H1 (cell line): ENCODE data around the gene AHI1. TPM values are rescaled to one million over a fixed set of nuclear protein-coding genes. Genes with fewer than 3 reads are reported as not detected.

Experiments
- CTCF ChIA-PET: fragments of 300-600 bp; sonication (Branson Sonifier 250); formaldehyde crosslinking; loops from one replicate; lab custom pipeline; 2021; ENCODE audit not compliant: partially characterized antibody; lab: Charles Lee
- POLR2A ChIA-PET: fragments of 300-600 bp; sonication (Branson Sonifier 250); formaldehyde crosslinking; loops from one replicate; lab custom pipeline; 2021; ENCODE audit warnings: inconsistent platforms; ENCODE audit not compliant: partially characterized antibody; lab: Charles Lee
- DNase-seq, 2 experiments: peaks; one replicate each; pipeline versions ENCODE4 v3.0.0 to v3.0.0-alpha.2; 2010 to 2022; ENCODE audit warnings: low spot score in 2 of 2, low read depth in 1 of 2, mixed read lengths in 1 of 2
- FAIRE-seq: peaks from 2 replicates; lab custom pipeline; 2011; peaks lifted over from hg19 to GRCh38; lab: Jason Lieb, UNC
- H2AFZ ChIP-seq: 2 replicates; pipeline ENCODE4 v1.8.1; 2012; ENCODE audit warnings: low read length, inconsistent platforms
- H2AK5ac ChIP-seq: 2 replicates; pipeline ENCODE4 v1.6.1; 2013; ENCODE audit warnings: low read depth, low read length
- H2BK120ac ChIP-seq: replicated peaks from 2 replicates; pipeline ENCODE3; 2013; ENCODE audit warnings: low read depth, low read length, inconsistent platforms
- H2BK12ac ChIP-seq: 2 replicates; pipeline ENCODE4 v1.6.1; 2013; ENCODE audit warnings: low read depth, low read length
- H2BK15ac ChIP-seq: 2 replicates; pipeline ENCODE4 v1.6.1; 2013; ENCODE audit warnings: low read length
- H2BK20ac ChIP-seq: 2 replicates; pipeline ENCODE4 v1.6.1; 2013; ENCODE audit warnings: low read length
- H2BK5ac ChIP-seq: 2 replicates; pipeline ENCODE4 v1.6.1; 2013; ENCODE audit warnings: low read depth, low read length
- H3K14ac ChIP-seq: 2 replicates; pipeline ENCODE4 v1.6.1; 2013; ENCODE audit warnings: inconsistent platforms; ENCODE audit not compliant: insufficient read length
- H3K18ac ChIP-seq: 2 replicates; pipeline ENCODE4 v1.6.1; 2013; ENCODE audit warnings: low read length; ENCODE audit errors: extremely low read depth
- H3K23ac ChIP-seq: 2 replicates; pipeline ENCODE4 v1.6.1; 2013; ENCODE audit warnings: inconsistent platforms; ENCODE audit not compliant: insufficient read length
- H3K23me2 ChIP-seq: 2 replicates; pipeline ENCODE4 v1.6.1; 2013; ENCODE audit warnings: low read depth, low read length
- H3K27ac ChIP-seq: 2 replicates; pipeline ENCODE4 v1.6.1; 2011; ENCODE audit warnings: low read depth, low read length, inconsistent platforms
- H3K27me3 ChIP-seq, 4 experiments: replicated peaks in 1 of 4; 1 replicate in 1 of 4; 2 replicates in 3 of 4; pipeline versions ENCODE4 v1.6.1 to v1.8.1; 2011 to 2013; ENCODE audit warnings: low read length in 3 of 4, mild to moderate bottlenecking in 3 of 4, inconsistent platforms in 2 of 4, mixed read lengths in 2 of 4, moderate library complexity in 1 of 4; ENCODE audit not compliant: control insufficient read depth in 3 of 4, insufficient read depth in 3 of 4; ENCODE audit errors: extremely low read depth in 1 of 4
- H3K36me3 ChIP-seq, 4 experiments: 2 replicates each; pipeline versions ENCODE4 v1.6.1 to v1.8.1; 2011 to 2013; ENCODE audit warnings: mild to moderate bottlenecking in 4 of 4, low read length in 3 of 4, moderate library complexity in 2 of 4, control low read depth in 1 of 4, inconsistent platforms in 1 of 4; ENCODE audit not compliant: insufficient read depth in 4 of 4, control insufficient read depth in 2 of 4
- H3K4ac ChIP-seq: replicated peaks from 2 replicates; pipeline ENCODE3; 2013; ENCODE audit warnings: low read length, low read depth, mixed read lengths, inconsistent platforms; ENCODE audit not compliant: insufficient read length
- H3K4me1 ChIP-seq, 4 experiments: replicated peaks in 1 of 4; 1 replicate in 1 of 4; 2 replicates in 3 of 4; pipeline versions ENCODE4 v1.6.1 to v1.8.1; 2011 to 2013; ENCODE audit warnings: low read length in 3 of 4, inconsistent platforms in 2 of 4, mixed read lengths in 1 of 4; ENCODE audit not compliant: insufficient read depth in 4 of 4, control insufficient read depth in 3 of 4
- H3K4me2 ChIP-seq, 2 experiments: 2 replicates each; pipeline versions ENCODE4 v1.6.1 to v1.8.1; 2011 to 2013; ENCODE audit warnings: low read depth in 2 of 2, low read length in 2 of 2, control low read depth in 1 of 2, inconsistent platforms in 1 of 2, mild to moderate bottlenecking in 1 of 2; ENCODE audit not compliant: insufficient read depth in 1 of 2
- H3K4me3 ChIP-seq, 4 experiments: fragments of 200-600, 300-600 bp in 1 of 4; sonication (generic), shearing (Covaris generic), sonication (Bioruptor Twin) in 1 of 4; 2 replicates each; pipeline versions ENCODE4 v1.5.1 to v1.8.1; 2011 to 2016; ENCODE audit warnings: low read length in 4 of 4, low read depth in 3 of 4, control low read depth in 2 of 4, inconsistent platforms in 2 of 4, mild to moderate bottlenecking in 2 of 4, mixed read lengths in 1 of 4, moderate library complexity in 1 of 4; ENCODE audit not compliant: insufficient read depth in 2 of 4; ENCODE audit errors: extremely low read depth in 1 of 4
- H3K56ac ChIP-seq: replicated peaks from 2 replicates; pipeline ENCODE3; 2013; ENCODE audit warnings: low read depth, mild to moderate bottlenecking, mixed read lengths, low read length, inconsistent platforms; ENCODE audit not compliant: insufficient read length
- H3K79me1 ChIP-seq: 2 replicates; pipeline ENCODE4 v1.6.1; 2013; ENCODE audit warnings: low read depth, low read length, control low read depth
- H3K79me2 ChIP-seq, 2 experiments: 2 replicates each; pipeline versions ENCODE4 v1.6.1 to v1.8.1; 2012 to 2013; ENCODE audit warnings: low read length in 2 of 2, mild to moderate bottlenecking in 2 of 2, inconsistent platforms in 1 of 2; ENCODE audit not compliant: insufficient read depth in 2 of 2, control insufficient read depth in 1 of 2
- H3K9ac ChIP-seq, 4 experiments: replicated peaks in 1 of 4; 1 replicate in 1 of 4; 2 replicates in 3 of 4; pipeline versions ENCODE4 v1.6.1 to v1.8.1; 2011 to 2013; ENCODE audit warnings: low read depth in 3 of 4, low read length in 3 of 4, control low read depth in 2 of 4, mild to moderate bottlenecking in 2 of 4, moderate library complexity in 2 of 4, inconsistent platforms in 1 of 4; ENCODE audit errors: extremely low read depth in 1 of 4
- H3K9me3 ChIP-seq, 2 experiments: 2 replicates each; pipeline versions ENCODE4 v1.6.1 to v1.8.1; 2012 to 2013; ENCODE audit warnings: mild to moderate bottlenecking in 2 of 2, moderate library complexity in 2 of 2, control low read depth in 1 of 2, inconsistent platforms in 1 of 2, low read depth in 1 of 2, low read length in 1 of 2, mixed read lengths in 1 of 2; ENCODE audit not compliant: insufficient read depth in 2 of 2
- H4K20me1 ChIP-seq, 2 experiments: replicated peaks in 1 of 2; 2 replicates each; pipeline versions ENCODE3 to v1.8.1; 2011 to 2013; ENCODE audit warnings: inconsistent platforms in 2 of 2, low read length in 2 of 2, mild to moderate bottlenecking in 1 of 2; ENCODE audit not compliant: insufficient read depth in 2 of 2, control insufficient read depth in 1 of 2
- H4K5ac ChIP-seq: 2 replicates; pipeline ENCODE4 v1.6.1; 2013; ENCODE audit warnings: low read length, low read depth, mixed read lengths, inconsistent platforms; ENCODE audit not compliant: insufficient read length
- H4K8ac ChIP-seq: 2 replicates; pipeline ENCODE4 v1.8.0; 2013; ENCODE audit warnings: mild to moderate bottlenecking, moderate library complexity, low read length, inconsistent platforms; ENCODE audit not compliant: insufficient read depth; ENCODE audit errors: extremely low read depth
- H4K91ac ChIP-seq: replicated peaks from 2 replicates; pipeline ENCODE3; 2013; ENCODE audit warnings: low read length, mixed read lengths, inconsistent platforms; ENCODE audit not compliant: insufficient read length
- HDAC6 ChIP-seq: IDR thresholded peaks from one replicate; pipeline ENCODE4 v1.7.1; 2012; ENCODE audit warnings: low read depth, mild to moderate bottlenecking, inconsistent platforms, low read length, moderate library complexity
- NANOG ChIP-seq: IDR thresholded peaks from 2 replicates; pipeline ENCODE4 v1.6.1; 2011; ENCODE audit warnings: low read length, low read depth, mild to moderate bottlenecking, inconsistent platforms; ENCODE audit not compliant: insufficient read depth, poor library complexity, severe bottlenecking
- RNF2 ChIP-seq: fragments of 200-900, 300-1000 bp; sonication (generic); IDR thresholded peaks from 2 replicates; pipeline ENCODE4 v1.7.1; 2016; ENCODE audit warnings: borderline replicate concordance, low read depth, mild to moderate bottlenecking, antibody characterized with exemption, low read length; ENCODE audit not compliant: poor library complexity, severe bottlenecking; ENCODE audit errors: missing control alignments
- TAF1 ChIP-seq: IDR thresholded peaks from 2 replicates; pipeline ENCODE4 v1.6.1; 2011; ENCODE audit warnings: mild to moderate bottlenecking, low read depth, low read length
- WGBS, 2 experiments: shearing (Covaris generic) in 1 of 2; methylation state at CpG; one replicate each; pipeline versions ENCODE4 v1.1.6 to v1.1.7; 2013 to 2015; ENCODE audit warnings: low lambda C conversion rate in 2 of 2, mixed read lengths in 2 of 2, inconsistent platforms in 1 of 2, low coverage in 1 of 2, missing lambda C conversion rate in 1 of 2; ENCODE audit not compliant: insufficient replicate concordance in 2 of 2, insufficient coverage in 1 of 2, insufficient read length in 1 of 2; ENCODE audit errors: extremely low coverage in 1 of 2, missing lambda C conversion rate in 1 of 2; 5-methylcytosine and 5-hydroxymethylcytosine counted together
- polyA plus RNA-seq, 7 experiments: library from polyadenylated mRNA; depleted of rRNA in 3 of 7; stranded (reverse) in 5 of 7; unstranded in 2 of 7; fragments of >200 nt in 5 of 7; fragments of 200-250 nt in 2 of 7; gene quantifications; 1 replicate in 5 of 7; 2 replicates in 1 of 7; 4 replicates in 1 of 7; pipeline versions ENCODE4 v1.2.1 to v1.2.3, GENCODE V29; 2011 to 2013; ENCODE audit warnings: missing spikeins in 2 of 7, mixed read lengths in 2 of 7
- total RNA-seq: library from RNA; stranded (reverse); fragmentation: NEBNext Ultra II Directional; extraction: Animal tissue kit (Norgen Biotek cat#: 25700); gene quantifications from 2 replicates; pipeline ENCODE4 v1.2.1, GENCODE V29; 2021

The AHI1 gene
- total and polyA plus RNA-seq, 2 of the 8 experiments (the other 6 are each of a cell fraction or from before 2014, with no cell fraction given) = 4.2 to 19.6 TPM

DNA sequence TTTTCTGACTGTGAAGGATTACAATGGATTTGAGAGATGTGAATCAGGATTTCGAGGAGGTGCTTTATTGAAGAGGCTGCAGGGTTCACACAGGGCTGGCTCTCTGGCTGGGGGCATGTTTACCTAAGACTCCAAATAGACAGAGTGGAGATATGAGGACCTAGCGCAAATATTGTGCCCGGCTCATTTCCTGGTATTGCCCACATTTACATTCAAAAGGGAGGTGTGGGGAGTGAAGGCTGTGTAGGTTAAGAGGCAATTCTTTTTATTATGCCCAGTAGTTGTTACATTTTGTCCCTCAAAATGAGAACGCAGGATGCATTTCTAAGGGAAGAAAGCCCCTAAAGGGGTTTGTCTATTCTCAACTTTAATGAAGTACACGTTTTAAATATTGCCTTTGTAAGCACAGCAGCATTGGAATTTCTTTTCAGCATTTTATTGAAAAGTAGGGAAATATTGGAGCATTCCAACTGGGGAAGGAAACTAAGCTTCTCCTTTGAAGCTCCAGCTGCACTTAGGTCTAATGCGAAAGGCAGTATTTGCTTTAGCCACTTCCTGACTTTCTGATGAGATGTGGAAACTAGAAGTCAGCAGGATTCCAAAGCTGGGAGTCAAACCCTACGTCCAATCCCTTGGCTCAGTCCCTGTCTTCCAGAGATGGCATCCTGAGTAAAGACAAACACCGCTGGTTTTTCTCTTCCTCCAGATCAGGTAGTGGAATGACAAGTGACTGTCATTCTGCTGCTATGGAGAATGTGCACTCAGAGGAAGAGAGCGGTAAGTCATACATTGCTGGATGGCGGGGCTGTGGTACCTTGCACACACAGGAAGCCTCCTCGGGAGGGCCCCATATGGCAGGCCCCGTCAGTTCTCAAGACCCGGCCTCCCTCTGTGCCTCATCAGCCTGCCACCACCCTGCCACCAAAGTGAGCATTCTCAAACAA, 245.8 kb downstream of the AHI1 start:
- H3K23ac ChIP-seq = no peak overlapping the region
- H3K14ac ChIP-seq = no peak overlapping the region
- H4K5ac ChIP-seq = peak overlapping the region; percentile 49
- TF ChIP-seq NANOG (no peak), TAF1 (no peak), RNF2 (no peak), HDAC6 (no peak)
- ChIA-PET POLR2A (interaction anchor here (0.9 to 3.5 kb wide), 5 partner anchors 11 to 71 kb away, joined by 3 to 20 read pairs (median 3); partner anchors contain the start of gene MYB), CTCF (interaction anchor here (1.3 to 1.5 kb wide), 2 partner anchors 68 to 107 kb away, joined by 3 read pairs; no protein-coding TSS in a partner anchor)
- H3K9ac ChIP-seq = no peak overlapping the region
- H3K4me3 ChIP-seq = peak overlapping the region in 1 of 4 experiments; percentile 35; a peak in 1 of 8 replicates
- H3K27ac ChIP-seq = 0 out of 2 replicates have a peak overlapping the region, but pooled peaks have one; percentile 11
- peak overlapping the region; percentile 57 to 64 for H3K4me2 ChIP-seq
- H3K18ac ChIP-seq = peak overlapping the region; percentile 95
- H3K79me2 ChIP-seq = no peaks in the 10 kb centered on the region
- H3K4me1 ChIP-seq = peaks cover 4 to 30% (median 27%) of the 10 kb centered on the region in 4 experiments
- H3K23me2 ChIP-seq = no peaks in the 10 kb centered on the region
- H3K36me3 ChIP-seq = no peaks in the 10 kb centered on the region
- no peak for FAIRE-seq
- no peak overlapping the region for H2BK12ac ChIP-seq
- no peak for DNase-seq
- H2BK5ac ChIP-seq = peak overlapping the region; percentile 48; the same call in 1 of the 2 replicates
- H2AFZ ChIP-seq = no peak overlapping the region
- H4K20me1 ChIP-seq = no peaks in the 10 kb centered on the region
- no peaks in the 10 kb centered on the region for H3K27me3 ChIP-seq
- no peaks in the 10 kb centered on the region for H3K9me3 ChIP-seq
- H3K79me1 ChIP-seq = no peaks in the 10 kb centered on the region
- WGBS, 2 experiments = 51% methylated on average over 13 of the region's 13 CpGs; no CpG with 5 or more reads in 1 of the 2 experiments
- no peak overlapping the region for H4K8ac ChIP-seq
- H4K91ac ChIP-seq = peak overlapping the region; percentile 69
- peak overlapping the region; percentile 20 for H3K4ac ChIP-seq
- no peak overlapping the region for H2AK5ac ChIP-seq
- H2BK15ac ChIP-seq = no peak overlapping the region
- peak overlapping the region; percentile 44 for H3K56ac ChIP-seq
- H2BK120ac ChIP-seq = peak overlapping the region; percentile 85
- peak overlapping the region; percentile 77; the same call in 1 of the 2 replicates for H2BK20ac ChIP-seq
